Right atrium auricular region (tissue), 2 donors: ENCODE results near the gene ZNF280B. TPM values are rescaled to one million over a fixed set of nuclear protein-coding genes. Genes with fewer than 3 reads are reported as not detected.

ENCODE experiments used
- DNase-seq: peaks from one replicate; pipeline ENCODE4 v3.0.0-alpha.2; 2019; ENCODE audit warnings: low spot score
- H3K27ac ChIP-seq, 2 donors: fragments of 200-600 bp; sonication (generic); 1 replicate in 1 of 2; 2 replicates in 1 of 2; pipeline ENCODE4 v1.5.1; 2016 to 2019
- H3K27me3 ChIP-seq, 2 donors: fragments of 200-600 bp; sonication (generic); one replicate each; pipeline versions ENCODE4 v1.5.1 to v1.6.0; 2017 to 2019
- H3K36me3 ChIP-seq: fragments of 200-600 bp; sonication (generic); one replicate; pipeline ENCODE4 v1.5.1; 2016
- H3K4me1 ChIP-seq, 2 donors: fragments of 200-600 bp; sonication (generic); one replicate each; pipeline versions ENCODE4 v1.5.1 to v1.6.0; 2017 to 2019
- H3K4me3 ChIP-seq, 2 donors: fragments of 200-600 bp; sonication (generic); 1 replicate in 1 of 2; 2 replicates in 1 of 2; pipeline ENCODE4 v1.5.1; 2017 to 2019; ENCODE audit warnings: mild to moderate bottlenecking in 1 of 2, moderate library complexity in 1 of 2
- H3K9me3 ChIP-seq, 2 donors: fragments of 200-600 bp; sonication (generic); one replicate each; pipeline ENCODE4 v1.5.1; 2019
- total RNA-seq, 2 donors: library from RNA; depleted of rRNA; stranded (reverse); fragments of >200 nt; gene quantifications; one replicate each; pipeline ENCODE4 v1.1.0, GENCODE V29; 2016
- TF ChIP-seq, protein P1 (sequence below), 2 donors: fragments of 200-600 bp; sonication (generic); IDR thresholded peaks; one replicate each; pipeline ENCODE4 v1.5.1; 2019; ENCODE audit warnings: antibody characterized with exemption in 2 of 2

Gene ZNF280B
- total RNA-seq, 2 donors from 2014 or later = 1.1 to 1.2 TPM

DNA sequence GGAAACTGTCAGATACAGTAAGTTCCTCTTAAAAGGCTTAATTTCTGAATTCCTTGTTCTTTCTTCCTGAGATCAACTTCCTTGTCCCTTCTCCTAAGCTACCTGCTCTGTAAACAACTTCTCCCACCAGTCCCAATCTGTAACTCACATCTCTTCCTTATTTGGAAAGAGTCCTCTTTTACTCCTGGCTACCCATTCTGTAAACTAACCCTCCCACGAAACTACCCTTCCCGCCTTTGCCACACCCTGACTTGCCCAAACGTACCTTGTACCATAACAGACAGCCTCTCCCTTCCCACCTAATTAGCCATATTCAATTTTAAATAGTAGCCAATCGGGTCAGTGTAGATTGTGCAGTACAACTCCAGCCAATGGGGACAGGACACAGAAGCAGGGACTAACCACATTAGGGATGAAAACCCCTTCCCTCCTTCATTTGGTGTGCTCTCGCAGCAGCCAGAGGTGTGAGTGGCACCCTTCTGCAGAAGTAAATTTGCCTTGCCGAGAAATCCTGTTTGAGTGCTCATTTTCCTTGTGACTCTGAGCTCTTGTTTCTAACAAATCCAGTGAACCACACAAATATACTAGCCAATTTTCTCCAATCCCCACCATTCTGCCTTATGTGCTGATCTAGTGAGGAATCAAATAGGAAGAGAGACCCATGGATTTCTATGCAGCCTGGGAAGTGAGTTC is 49.5 kb downstream of the ZNF280B start:
- TF ChIP-seq, protein P1, sequence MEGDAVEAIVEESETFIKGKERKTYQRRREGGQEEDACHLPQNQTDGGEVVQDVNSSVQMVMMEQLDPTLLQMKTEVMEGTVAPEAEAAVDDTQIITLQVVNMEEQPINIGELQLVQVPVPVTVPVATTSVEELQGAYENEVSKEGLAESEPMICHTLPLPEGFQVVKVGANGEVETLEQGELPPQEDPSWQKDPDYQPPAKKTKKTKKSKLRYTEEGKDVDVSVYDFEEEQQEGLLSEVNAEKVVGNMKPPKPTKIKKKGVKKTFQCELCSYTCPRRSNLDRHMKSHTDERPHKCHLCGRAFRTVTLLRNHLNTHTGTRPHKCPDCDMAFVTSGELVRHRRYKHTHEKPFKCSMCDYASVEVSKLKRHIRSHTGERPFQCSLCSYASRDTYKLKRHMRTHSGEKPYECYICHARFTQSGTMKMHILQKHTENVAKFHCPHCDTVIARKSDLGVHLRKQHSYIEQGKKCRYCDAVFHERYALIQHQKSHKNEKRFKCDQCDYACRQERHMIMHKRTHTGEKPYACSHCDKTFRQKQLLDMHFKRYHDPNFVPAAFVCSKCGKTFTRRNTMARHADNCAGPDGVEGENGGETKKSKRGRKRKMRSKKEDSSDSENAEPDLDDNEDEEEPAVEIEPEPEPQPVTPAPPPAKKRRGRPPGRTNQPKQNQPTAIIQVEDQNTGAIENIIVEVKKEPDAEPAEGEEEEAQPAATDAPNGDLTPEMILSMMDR (IDR thresholded peaks at IDR 0.05) = no peak

DNA sequence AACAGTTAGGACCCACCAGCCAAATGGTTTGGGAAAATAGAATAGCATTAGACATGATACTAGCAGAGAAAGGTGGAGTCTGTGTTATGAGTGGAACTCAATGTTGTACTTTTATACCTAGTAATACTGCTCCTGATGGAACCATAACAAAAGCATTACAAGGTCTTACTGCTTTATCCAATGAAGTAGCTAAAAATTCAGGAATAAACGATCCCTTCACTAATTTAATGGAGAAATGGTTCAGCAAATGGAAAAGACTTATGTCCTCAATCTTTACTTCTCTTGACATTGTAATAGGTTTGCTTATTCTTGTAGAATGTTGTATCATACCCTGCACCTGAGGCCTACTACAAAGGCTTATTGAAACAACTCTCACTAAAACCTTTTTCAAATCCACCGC is 50.2 kb downstream of the ZNF280B start:
- TF ChIP-seq, protein P1 (IDR thresholded peaks at IDR 0.05) = no peak
- DNase-seq = no peak
- H3K27me3 ChIP-seq = no peaks in the 10 kb centered on the region

More for the DNA sequence above, 49.5 kb downstream of the ZNF280B start:
- Histone ChIP-seq H3K9me3 (peaks cover 0 to 31% of the 10 kb centered on the region in 2 donors), H3K36me3 (no peaks in the 10 kb centered on the region), H3K27ac (no peak overlapping the region), H3K4me1 (no peaks in the 10 kb centered on the region), H3K4me3 (no peak overlapping the region), H3K27me3 (no peaks in the 10 kb centered on the region)
- DNase-seq = no peak

DNA sequence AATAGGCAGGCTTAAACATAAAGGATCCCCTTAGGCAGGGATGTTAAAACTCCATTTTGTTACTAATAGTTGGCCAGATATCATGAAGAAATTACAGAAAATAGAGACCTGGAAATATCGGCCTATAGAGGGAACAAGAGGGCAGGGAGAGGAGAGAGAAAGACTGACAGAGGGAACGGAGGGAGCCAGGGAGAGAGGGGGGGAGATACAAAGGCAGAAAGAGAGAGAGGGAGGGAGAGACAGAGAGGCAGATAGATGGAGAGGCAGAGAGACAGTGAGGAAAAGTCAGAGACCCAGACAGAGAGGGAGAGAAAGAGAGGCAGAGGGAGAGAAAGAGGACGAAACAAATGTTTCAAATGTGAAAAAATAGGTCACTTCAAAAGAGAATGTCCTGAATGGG is 53.5 kb downstream of the ZNF280B start:
- H3K27me3 ChIP-seq = no peaks in the 10 kb centered on the region
- H3K4me3 ChIP-seq = no peak overlapping the region
- H3K9me3 ChIP-seq = peaks cover 0 to 33% of the 10 kb centered on the region in 2 donors

More for the DNA sequence above, 50.2 kb downstream of the ZNF280B start:
- Histone ChIP-seq H3K4me1 (no peaks in the 10 kb centered on the region), H3K36me3 (no peaks in the 10 kb centered on the region), H3K9me3 (peaks cover 0 to 32% of the 10 kb centered on the region in 2 donors), H3K27ac (no peak overlapping the region), H3K4me3 (no peak overlapping the region)

DNA sequence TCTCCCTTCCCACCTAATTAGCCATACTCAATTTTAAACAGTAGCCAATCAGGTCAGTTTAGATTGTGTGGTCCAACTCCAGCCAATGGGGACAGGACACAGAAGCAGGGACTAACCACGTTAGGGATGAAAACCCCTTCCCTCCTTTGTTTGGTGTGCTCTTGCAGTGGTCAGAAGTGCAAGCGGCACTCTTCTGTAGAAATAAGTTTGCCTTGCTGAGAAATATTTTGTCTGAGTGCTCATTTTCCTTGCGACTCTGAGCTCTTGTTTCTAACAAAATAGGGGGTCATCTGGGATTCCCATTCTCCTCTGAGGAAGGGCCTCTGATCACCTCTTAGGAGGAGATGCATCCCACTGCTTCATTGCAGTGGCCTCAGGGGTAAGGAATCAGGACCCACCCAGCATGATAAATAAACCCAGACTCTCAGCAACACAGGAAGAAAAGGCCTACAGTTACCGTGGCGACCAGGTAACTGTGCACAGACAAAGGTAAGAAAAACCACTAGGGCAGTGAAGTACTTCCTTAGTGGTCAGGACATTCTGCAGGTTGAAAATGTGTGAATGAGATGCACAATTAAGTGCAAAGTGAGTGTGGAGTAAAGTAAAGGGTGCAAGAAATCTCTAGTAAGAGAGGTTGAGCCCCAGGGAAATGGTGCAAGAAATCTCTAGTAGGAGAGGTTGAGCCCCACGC is 55.4 kb downstream of the ZNF280B start:
- Histone ChIP-seq H3K4me3 (no peak overlapping the region), H3K4me1 (no peaks in the 10 kb centered on the region), H3K27ac (no peak overlapping the region), H3K36me3 (no peaks in the 10 kb centered on the region), H3K27me3 (no peaks in the 10 kb centered on the region), H3K9me3 (peaks cover 0 to 15% of the 10 kb centered on the region in 2 donors)
- no peak for DNase-seq
- TF ChIP-seq, protein P1 (IDR thresholded peaks at IDR 0.05) = no peak

More for the DNA sequence above, 53.5 kb downstream of the ZNF280B start:
- H3K36me3 ChIP-seq = no peaks in the 10 kb centered on the region
- no peak overlapping the region for H3K27ac ChIP-seq
- no peaks in the 10 kb centered on the region for H3K4me1 ChIP-seq
- DNase-seq = no peak
- TF ChIP-seq, protein P1 (IDR thresholded peaks at IDR 0.05) = no peak

DNA sequence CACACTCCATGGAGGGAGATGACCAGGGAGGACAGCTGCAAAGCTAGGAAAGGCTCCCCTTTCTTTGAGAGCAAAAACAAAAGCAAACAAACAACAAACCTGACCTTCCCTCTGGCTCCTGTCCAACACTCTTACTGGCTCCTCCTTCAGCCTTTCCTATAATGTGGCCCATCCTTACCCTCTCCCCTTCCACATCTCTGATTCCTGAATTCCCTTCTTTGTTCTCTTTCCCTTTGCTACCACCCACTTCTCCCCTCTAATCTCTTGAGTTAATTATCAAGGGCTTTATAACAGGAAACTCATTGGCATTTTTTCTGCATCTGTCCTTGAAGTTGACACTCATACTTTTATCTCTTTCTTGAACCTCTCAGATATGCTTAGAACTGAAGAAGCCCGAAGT is 56.3 kb downstream of the ZNF280B start:
- Histone ChIP-seq H3K9me3 (peaks cover 0 to 8% of the 10 kb centered on the region in 2 donors), H3K27me3 (no peaks in the 10 kb centered on the region), H3K4me3 (no peak overlapping the region), H3K27ac (no peak overlapping the region), H3K36me3 (no peaks in the 10 kb centered on the region), H3K4me1 (no peaks in the 10 kb centered on the region)
- TF ChIP-seq, protein P1 (IDR thresholded peaks at IDR 0.05) = no peak
- no peak for DNase-seq
